Measurements from ENCODE around the gene PTPRZ1. TPM values are rescaled to one million over a fixed set of nuclear protein-coding genes. Genes with fewer than 3 reads are reported as not detected.

Gene PTPRZ1
- total and polyA plus RNA-seq, 2 of the 8 experiments (the other 6 are each of a cell fraction or from before 2014, with no cell fraction given), result 112 to 135 TPM

DNA sequence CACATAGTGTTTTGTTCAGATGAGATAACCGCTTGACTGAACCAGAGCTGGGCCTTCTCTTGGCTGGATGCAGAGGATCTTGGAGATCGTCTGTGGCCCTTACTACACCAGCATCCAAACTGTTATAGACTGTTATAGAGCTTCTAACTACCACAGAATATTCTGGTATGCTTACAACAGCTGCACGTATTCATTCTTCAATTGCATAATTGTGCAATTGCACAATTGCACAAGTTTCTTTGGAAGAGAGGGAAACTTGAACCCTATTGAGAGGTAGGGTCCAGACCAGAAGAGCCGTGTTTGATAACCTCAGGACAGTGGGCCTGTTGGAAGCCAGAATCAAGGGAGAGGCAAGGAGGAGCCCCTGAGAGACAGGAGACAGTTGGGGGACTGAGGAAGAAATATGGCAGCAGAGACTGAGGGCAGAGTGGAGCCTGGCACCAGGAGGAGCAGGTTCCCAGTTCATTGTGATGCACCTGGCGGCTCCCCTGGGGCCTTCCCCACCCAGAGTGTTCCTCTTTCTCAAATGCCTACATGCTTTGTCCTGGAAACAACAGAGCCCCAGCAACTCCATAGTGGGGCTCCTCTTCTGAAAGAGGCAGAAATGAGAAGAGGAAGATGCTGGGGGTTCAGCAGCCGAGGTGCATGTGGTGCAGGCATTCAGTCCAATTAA is 64.1 kb downstream of the PTPRZ1 start:
- FAIRE-seq (peak; percentile 85), DNase-seq (ENCODE audit: low read depth in 1 of 2, low spot score in 2 of 2) (peak in 1 of 2 experiments; percentile 33)
- peaks cover 0 to 41% of the 10 kb centered on the region in 2 experiments; a peak in 2 of 4 replicates for H3K79me2 ChIP-seq (ENCODE audit: control insufficient read depth in 1 of 2, insufficient read depth in 2 of 2, low read length in 2 of 2)

More for the DNA sequence above, 64.1 kb downstream of the PTPRZ1 start:
- Histone ChIP-seq H3K56ac (replicated peaks; ENCODE audit: insufficient read length, low read depth, low read length) (no peak overlapping the region), H4K20me1 (replicated peaks in 1 of 2; ENCODE audit: control insufficient read depth in 1 of 2, insufficient read depth in 2 of 2, low read length in 2 of 2) (no peaks in the 10 kb centered on the region), H2BK5ac (ENCODE audit: low read depth, low read length) (peak overlapping the region; percentile 89; the same call in 1 of the 2 replicates), H3K79me1 (ENCODE audit: low read depth, low read length) (no peaks in the 10 kb centered on the region), H4K8ac (ENCODE audit: extremely low read depth, insufficient read depth, low read length) (no peak overlapping the region), H2BK120ac (replicated peaks; ENCODE audit: low read depth, low read length) (peak overlapping the region; percentile 82), H2AK5ac (ENCODE audit: low read depth, low read length) (peak overlapping the region; percentile 69), H3K18ac (ENCODE audit: extremely low read depth, low read length) (peak overlapping the region; percentile 65), H3K4ac (replicated peaks; ENCODE audit: insufficient read length, low read depth, low read length) (peak overlapping the region; percentile 93), H2BK12ac (ENCODE audit: low read depth, low read length) (peak overlapping the region; percentile 63), H3K4me2 (ENCODE audit: insufficient read depth in 1 of 2, low read depth in 2 of 2, low read length in 2 of 2) (peak overlapping the region; percentile 32 to 44; a peak in 3 of 4 replicates), H3K9me3 (ENCODE audit: insufficient read depth in 2 of 2, low read depth in 1 of 2, low read length in 1 of 2) (no peaks in the 10 kb centered on the region), H4K91ac (replicated peaks; ENCODE audit: insufficient read length, low read length) (peak overlapping the region; percentile 82), H4K5ac (ENCODE audit: insufficient read length, low read depth, low read length) (peak overlapping the region; percentile 76), H3K4me3 (ENCODE audit: extremely low read depth in 1 of 4, insufficient read depth in 2 of 4, low read depth in 3 of 4, low read length in 4 of 4) (peak overlapping the region in 1 of 4 experiments; percentile 37; a peak in 1 of 8 replicates), H3K9ac (replicated peaks in 1 of 4; ENCODE audit: extremely low read depth in 1 of 4, low read depth in 3 of 4, low read length in 3 of 4) (no peak overlapping the region), H2BK15ac (ENCODE audit: low read length) (no peak overlapping the region), H3K14ac (ENCODE audit: insufficient read length) (no peak overlapping the region), H3K36me3 (ENCODE audit: control insufficient read depth in 2 of 4, insufficient read depth in 4 of 4, low read length in 3 of 4) (peaks cover 0 to 10% (median 0%) of the 10 kb centered on the region in 4 experiments; a peak in 3 of 8 replicates), H2AFZ (ENCODE audit: low read length) (no peak overlapping the region), H3K27ac (ENCODE audit: low read depth, low read length) (peak overlapping the region; percentile 88), H2BK20ac (ENCODE audit: low read length) (peak overlapping the region; percentile 91), H3K23ac (ENCODE audit: insufficient read length) (no peak overlapping the region), H3K4me1 (replicated peaks in 1 of 4; ENCODE audit: control insufficient read depth in 3 of 4, insufficient read depth in 4 of 4, low read length in 3 of 4) (peaks cover 10 to 46% (median 29%) of the 10 kb centered on the region in 4 experiments; a peak in 6 of 7 replicates), H3K23me2 (ENCODE audit: low read depth, low read length) (no peaks in the 10 kb centered on the region; the same call in 1 of the 2 replicates), H3K27me3 (replicated peaks in 1 of 4; ENCODE audit: control insufficient read depth in 3 of 4, extremely low read depth in 1 of 4, insufficient read depth in 3 of 4, low read length in 3 of 4) (no peaks in the 10 kb centered on the region)
- ChIA-PET POLR2A (ENCODE audit: partially characterized antibody) (interaction anchor here (1.3 to 4.9 kb wide), 4 partner anchors 13 to 56 kb away, joined by 4 to 35 read pairs (median 6); no protein-coding TSS in a partner anchor), CTCF (ENCODE audit: partially characterized antibody) (interaction anchor here (1.5 kb wide), 1 partner anchor 58 kb away, joined by 3 read pairs; no protein-coding TSS in a partner anchor)
- 56% methylated on average over 6 of the region's 6 CpGs; no CpG with 5 or more reads in 1 of the 2 experiments for WGBS, 2 experiments (ENCODE audit: extremely low coverage in 1 of 2, insufficient coverage in 1 of 2, insufficient read length in 1 of 2, insufficient replicate concordance in 2 of 2, low coverage in 1 of 2, low lambda C conversion rate in 2 of 2, missing lambda C conversion rate in 1 of 2)

Data from H1 (cell line).